Renal pelvis (tissue), 12 donors: Measurements from ENCODE around the gene RBM8A. TPM values are rescaled to one million over a fixed set of nuclear protein-coding genes. Genes with fewer than 3 reads are reported as not detected.

Experiments
- DNase-seq: peaks from one replicate; pipeline ENCODE4 v3.0.0-alpha.2; 2013
- long read RNA-seq, 16 experiments: transcript quantifications; one replicate each; lab custom pipeline, GENCODE V29; 2026
- polyA plus RNA-seq, 3 donors: library from polyadenylated mRNA; unstranded; fragments of 120-200 nt; gene quantifications; one replicate each; pipeline ENCODE4 v1.2.1, GENCODE V29; 2013; ENCODE audit not compliant: insufficient read length in 3 of 3

Gene RBM8A
- 100 to 1,000 TPM; 179 to 211 (median 202) TPM for polyA plus RNA-seq
- long read RNA-seq, donor 1, full-length matches to known transcripts: 71 of 119 reads
- long read RNA-seq, donor 1, partial matches to known transcripts: 27 of 119 reads
- long read RNA-seq, donor 1, other reads (novel, unspliced or antisense): 21 of 119 reads
- long read RNA-seq, donor 2, full-length matches to known transcripts: 100 of 144 reads
- long read RNA-seq, donor 2, partial matches to known transcripts: 11 of 144 reads
- long read RNA-seq, donor 2, other reads (novel, unspliced or antisense): 33 of 144 reads
- long read RNA-seq, donor 3, full-length matches to known transcripts: 87 of 115 reads
- long read RNA-seq, donor 3, partial matches to known transcripts: 12 of 115 reads
- long read RNA-seq, donor 3, other reads (novel, unspliced or antisense): 16 of 115 reads
- long read RNA-seq, donor 4, full-length matches to known transcripts: 95 of 141 reads
- long read RNA-seq, donor 4, partial matches to known transcripts: 27 of 141 reads
- long read RNA-seq, donor 4, other reads (novel, unspliced or antisense): 19 of 141 reads
- long read RNA-seq, donor 5, full-length matches to known transcripts: 37 of 51 reads
- long read RNA-seq, donor 5, partial matches to known transcripts: 0 of 51 reads
- long read RNA-seq, donor 5, other reads (novel, unspliced or antisense): 14 of 51 reads
- long read RNA-seq, donor 6, full-length matches to known transcripts: 47 of 77 reads
- long read RNA-seq, donor 6, partial matches to known transcripts: 25 of 77 reads
- long read RNA-seq, donor 6, other reads (novel, unspliced or antisense): 5 of 77 reads
- long read RNA-seq, donor 7, full-length matches to known transcripts: 86 of 124 reads
- long read RNA-seq, donor 7, partial matches to known transcripts: 19 of 124 reads
- long read RNA-seq, donor 7, other reads (novel, unspliced or antisense): 19 of 124 reads
- long read RNA-seq, donor 8, full-length matches to known transcripts: 46 of 53 reads
- long read RNA-seq, donor 8, partial matches to known transcripts: 7 of 53 reads
- long read RNA-seq, donor 8, other reads (novel, unspliced or antisense): 0 of 53 reads
- long read RNA-seq, donor 9, full-length matches to known transcripts: 106 of 163 reads
- long read RNA-seq, donor 9, partial matches to known transcripts: 9 of 163 reads
- long read RNA-seq, donor 9, other reads (novel, unspliced or antisense): 48 of 163 reads
- long read RNA-seq, donor 10, full-length matches to known transcripts: 85 of 113 reads
- long read RNA-seq, donor 10, partial matches to known transcripts: 11 of 113 reads
- long read RNA-seq, donor 10, other reads (novel, unspliced or antisense): 17 of 113 reads
- long read RNA-seq, donor 11, full-length matches to known transcripts: 40 of 61 reads
- long read RNA-seq, donor 11, partial matches to known transcripts: 5 of 61 reads
- long read RNA-seq, donor 11, other reads (novel, unspliced or antisense): 16 of 61 reads
- long read RNA-seq, donor 12, full-length matches to known transcripts: 92 of 143 reads
- long read RNA-seq, donor 12, partial matches to known transcripts: 32 of 143 reads
- long read RNA-seq, donor 12, other reads (novel, unspliced or antisense): 19 of 143 reads
- long read RNA-seq, donor 13, full-length matches to known transcripts: 45 of 59 reads
- long read RNA-seq, donor 13, partial matches to known transcripts: 6 of 59 reads
- long read RNA-seq, donor 13, other reads (novel, unspliced or antisense): 8 of 59 reads
- long read RNA-seq, donor 14: 0 reads
- long read RNA-seq, donor 15, full-length matches to known transcripts: 80 of 119 reads
- long read RNA-seq, donor 15, partial matches to known transcripts: 20 of 119 reads
- long read RNA-seq, donor 15, other reads (novel, unspliced or antisense): 19 of 119 reads
- long read RNA-seq, donor 16, full-length matches to known transcripts: 110 of 148 reads
- long read RNA-seq, donor 16, partial matches to known transcripts: 11 of 148 reads
- long read RNA-seq, donor 16, other reads (novel, unspliced or antisense): 27 of 148 reads

GRCh38 chr1:145927063-145927886 is at the start of gene RBM8A:
TSS of gene RBM8A (minus strand) at chr1:145927484. CDS start at chr1:145927426, 58 bp downstream.
- peak; percentile 99 for DNase-seq

GRCh38 chr1:145977016-145977415 is 49.7 kb upstream of the RBM8A start:
- DNase-seq: no peak

GRCh38 chr1:145975216-145975615 is 47.9 kb upstream of the RBM8A start:
- DNase-seq: no peak

GRCh38 chr1:145974721-145975120 is 47.4 kb upstream of the RBM8A start:
- DNase-seq: no peak

- DNase-seq: no peak
Observed at GRCh38 chr1:145972580-145972979, 45.3 kb upstream of the RBM8A start.

- DNase-seq: no peak
Observed at GRCh38 chr1:145967288-145967687, 40.0 kb upstream of the RBM8A start.

- DNase-seq: no peak
Observed at GRCh38 chr1:145965119-145965744, 37.9 kb upstream of the RBM8A start.

GRCh38 chr1:145964328-145965118 is 37.2 kb upstream of the RBM8A start, which contains the start of the genes ANKRD34A and POLR3GL:
TSS of gene ANKRD34A (minus strand) at chr1:145964575. CDS start at chr1:145961759, 2,816 bp downstream.
TSS of gene POLR3GL (plus strand) at chr1:145964690. CDS start at chr1:145974866, 10,176 bp downstream.
- DNase-seq: peak; percentile 96

- no peak for DNase-seq
Observed at GRCh38 chr1:145963265-145964019, 36.2 kb upstream of the RBM8A start.

GRCh38 chr1:145962157-145963102 is 35.1 kb upstream of the RBM8A start:
- no peak for DNase-seq

GRCh38 chr1:145961425-145962156 is 34.3 kb upstream of the RBM8A start:
- no peak for DNase-seq

- no peak for DNase-seq
Observed at GRCh38 chr1:145961109-145961424, 33.8 kb upstream of the RBM8A start.

- DNase-seq: peak; percentile 83
Observed at GRCh38 chr1:145960468-145961108, 33.3 kb upstream of the RBM8A start.

GRCh38 chr1:145959957-145960467 is 32.7 kb upstream of the RBM8A start:
- DNase-seq: no peak
